H9 (cell line): ENCODE measurements around the gene CASD1. TPM values are rescaled to one million over a fixed set of nuclear protein-coding genes. Genes with fewer than 3 reads are reported as not detected.

Source experiments
- DNase-seq: peaks from one replicate; pipeline ENCODE4 v3.0.0-alpha.2; 2017
- H2AFZ ChIP-seq: one replicate; pipeline ENCODE4 v1.6.1; 2013; ENCODE audit warnings: mild to moderate bottlenecking, low read length, control low read depth, moderate library complexity
- H2AK5ac ChIP-seq: 2 replicates; pipeline ENCODE4 v1.6.1; 2013; ENCODE audit warnings: low read length, control low read depth, mixed read lengths; ENCODE audit not compliant: insufficient read length
- H2BK120ac ChIP-seq: one replicate; pipeline ENCODE4 v1.6.1; 2013; ENCODE audit warnings: low read depth, mild to moderate bottlenecking, low read length, control low read depth, inconsistent platforms; ENCODE audit not compliant: poor library complexity, severe bottlenecking
- H2BK12ac ChIP-seq: 2 replicates; pipeline ENCODE4 v1.6.1; 2013; ENCODE audit warnings: low read length, control low read depth, mixed read lengths, low read depth; ENCODE audit not compliant: insufficient read length
- H2BK15ac ChIP-seq: 2 replicates; pipeline ENCODE4 v1.6.1; 2013; ENCODE audit warnings: low read depth, low read length, control low read depth
- H2BK20ac ChIP-seq: one replicate; pipeline ENCODE4 v1.6.1; 2013; ENCODE audit warnings: low read depth, mild to moderate bottlenecking, low read length, control low read depth, inconsistent platforms; ENCODE audit not compliant: poor library complexity, severe bottlenecking
- H2BK5ac ChIP-seq: 2 replicates; pipeline ENCODE4 v1.6.1; 2013; ENCODE audit warnings: low read length, control low read depth, mixed read lengths; ENCODE audit not compliant: insufficient read length
- H3K14ac ChIP-seq: 2 replicates; pipeline ENCODE4 v1.6.1; 2013; ENCODE audit warnings: low read length, control low read depth; ENCODE audit not compliant: insufficient read depth
- H3K18ac ChIP-seq: 2 replicates; pipeline ENCODE4 v1.6.1; 2013; ENCODE audit warnings: low read depth, mild to moderate bottlenecking, mixed read lengths, low read length, control low read depth; ENCODE audit not compliant: insufficient read length
- H3K23ac ChIP-seq: 2 replicates; pipeline ENCODE4 v1.6.1; 2013; ENCODE audit warnings: low read length, control low read depth, mixed read lengths, low read depth; ENCODE audit not compliant: insufficient read length
- H3K23me2 ChIP-seq: 2 replicates; pipeline ENCODE4 v1.6.1; 2013; ENCODE audit warnings: low read depth, mild to moderate bottlenecking, mixed read lengths, low read length, control low read depth; ENCODE audit not compliant: insufficient read length, poor library complexity, severe bottlenecking
- H3K27ac ChIP-seq: 2 replicates; pipeline ENCODE4 v1.5.1; 2013; ENCODE audit warnings: low read length, control low read depth, mixed read lengths, low read depth; ENCODE audit not compliant: insufficient read length
- H3K27me3 ChIP-seq: 2 replicates; pipeline ENCODE4 v1.6.1; 2013; ENCODE audit warnings: low read length, control low read depth, inconsistent platforms; ENCODE audit not compliant: insufficient read depth
- H3K4ac ChIP-seq: 2 replicates; pipeline ENCODE4 v1.6.1; 2013; ENCODE audit warnings: low read depth, mild to moderate bottlenecking, control low read depth, inconsistent platforms, low read length, moderate library complexity
- H3K4me1 ChIP-seq: 2 replicates; pipeline ENCODE4 v1.6.1; 2013; ENCODE audit warnings: low read length, control low read depth, inconsistent platforms; ENCODE audit not compliant: insufficient read depth
- H3K4me2 ChIP-seq: 2 replicates; pipeline ENCODE4 v1.6.1; 2013; ENCODE audit warnings: low read length, control low read depth, mixed read lengths; ENCODE audit not compliant: insufficient read length, insufficient read depth
- H3K56ac ChIP-seq: 2 replicates; pipeline ENCODE4 v1.6.1; 2013; ENCODE audit warnings: low read depth, mild to moderate bottlenecking, mixed read lengths, low read length, control low read depth; ENCODE audit not compliant: insufficient read length
- H3K79me1 ChIP-seq: 2 replicates; pipeline ENCODE4 v1.6.1; 2013; ENCODE audit warnings: low read depth, mild to moderate bottlenecking, moderate library complexity, low read length, control low read depth, inconsistent platforms; ENCODE audit not compliant: insufficient read depth, poor library complexity, severe bottlenecking
- H3K79me2 ChIP-seq: 2 replicates; pipeline ENCODE4 v1.6.1; 2013; ENCODE audit warnings: low read length, control low read depth, inconsistent platforms; ENCODE audit not compliant: insufficient read depth
- H3K9ac ChIP-seq: 2 replicates; pipeline ENCODE4 v1.6.1; 2013; ENCODE audit warnings: low read length, control low read depth, mixed read lengths; ENCODE audit not compliant: insufficient read length; ENCODE audit errors: extremely low read depth
- H3K9me3 ChIP-seq: one replicate; pipeline ENCODE4 v1.6.1; 2013; ENCODE audit warnings: low read depth, low read length, inconsistent platforms; ENCODE audit not compliant: control insufficient read depth
- H3T11ph ChIP-seq: one replicate; pipeline ENCODE4 v1.6.1; 2013; ENCODE audit warnings: mild to moderate bottlenecking, low read length, control low read depth, inconsistent platforms
- H4K20me1 ChIP-seq: one replicate; pipeline ENCODE4 v1.6.1; 2013; ENCODE audit not compliant: control insufficient read depth, insufficient read length, insufficient read depth
- H4K5ac ChIP-seq: 2 replicates; pipeline ENCODE4 v1.6.1; 2013; ENCODE audit warnings: low read depth, mild to moderate bottlenecking, mixed read lengths, low read length, control low read depth; ENCODE audit not compliant: insufficient read length
- H4K8ac ChIP-seq: replicated peaks from 2 replicates; pipeline ENCODE4 v1.6.1; 2013; ENCODE audit warnings: low read length, control low read depth, mixed read lengths, low read depth; ENCODE audit not compliant: insufficient read length
- H4K91ac ChIP-seq: 2 replicates; pipeline ENCODE4 v1.6.1; 2013; ENCODE audit warnings: low read depth, mild to moderate bottlenecking, moderate library complexity, mixed read lengths, low read length, control low read depth; ENCODE audit not compliant: insufficient read length
- H3K27ac Mint-ChIP-seq, 3 experiments: 2 replicates in 2 of 3; 3 replicates in 1 of 3; pipeline ENCODE4 v1.8.0; 2020 to 2021; ENCODE audit warnings: mixed read lengths in 3 of 3, mild to moderate bottlenecking in 1 of 3, moderate library complexity in 1 of 3
- H3K27me3 Mint-ChIP-seq: 2 replicates; pipeline ENCODE4 v1.8.0; 2021; ENCODE audit warnings: low read depth, mild to moderate bottlenecking, moderate library complexity, mixed read lengths
- H3K36me3 Mint-ChIP-seq, 3 experiments: 2 replicates in 2 of 3; 3 replicates in 1 of 3; pipeline ENCODE4 v1.8.0; 2020 to 2021; ENCODE audit warnings: low read depth in 3 of 3, mixed read lengths in 3 of 3; ENCODE audit not compliant: insufficient read depth in 1 of 3
- H3K4me1 Mint-ChIP-seq, 2 experiments: 2 replicates each; pipeline ENCODE4 v1.8.0; 2020; ENCODE audit warnings: mixed read lengths in 2 of 2
- H3K4me3 Mint-ChIP-seq, 2 experiments: 2 replicates in 1 of 2; 3 replicates in 1 of 2; pipeline ENCODE4 v1.8.0; 2020 to 2021; ENCODE audit warnings: mild to moderate bottlenecking in 2 of 2, mixed read lengths in 2 of 2, moderate library complexity in 1 of 2
- H3K9me3 Mint-ChIP-seq, 2 experiments: 2 replicates in 1 of 2; 3 replicates in 1 of 2; pipeline ENCODE4 v1.8.0; 2020; ENCODE audit warnings: mild to moderate bottlenecking in 2 of 2, mixed read lengths in 2 of 2, moderate library complexity in 1 of 2
- CTCF ChIP-seq: fragments of 200-600 bp; sonication (generic); conservative IDR thresholded peaks from 3 replicates; pipeline ENCODE4 v1.8.0; 2021; ENCODE audit warnings: antibody characterized with exemption, mild to moderate bottlenecking
- WGBS: extraction: QIAGEN DNeasy Blood & Tissue Kit; methylation state at CpG from one replicate; pipeline ENCODE4 v1.1.7; 2013; ENCODE audit warnings: missing lambda C conversion rate, low lambda C conversion rate, mixed read lengths; ENCODE audit not compliant: insufficient read length; ENCODE audit errors: extremely low coverage; 5-methylcytosine and 5-hydroxymethylcytosine counted together
- total RNA-seq: library from RNA; stranded (reverse); gene quantifications from 2 replicates; pipeline ENCODE4 v1.2.1, GENCODE V29; 2021

CASD1 gene
- total RNA-seq, 1 experiment from 2014 or later, result 21.6 TPM

- H3K9me3 Mint-ChIP-seq, result peaks cover 3% of the 10 kb centered on the region in 2 experiments; a peak in 2 of 5 replicates
- Histone ChIP-seq H3K4ac (no peak overlapping the region), H3K23me2 (no peaks in the 10 kb centered on the region), H2BK120ac (no peak overlapping the region), H3K79me2 (no peaks in the 10 kb centered on the region), H3K56ac (no peak overlapping the region), H3K27ac (no peak overlapping the region), H4K8ac (no peak overlapping the region), H3K9me3 (no peaks in the 10 kb centered on the region), H3K79me1 (no peaks in the 10 kb centered on the region), H4K91ac (no peak overlapping the region), H2BK20ac (no peak overlapping the region), H3K4me1 (no peaks in the 10 kb centered on the region), H2BK5ac (no peak overlapping the region), H2BK12ac (no peak overlapping the region), H3K18ac (no peak overlapping the region), H2BK15ac (no peak overlapping the region), H2AFZ (no peak overlapping the region), H3K27me3 (no peaks in the 10 kb centered on the region), H3K4me2 (no peak overlapping the region), H4K20me1 (no peaks in the 10 kb centered on the region), H2AK5ac (no peak overlapping the region), H4K5ac (no peak overlapping the region), H3K23ac (no peak overlapping the region), H3T11ph (no peak overlapping the region), H3K9ac (no peak overlapping the region), H3K14ac (no peak overlapping the region)
- peaks cover 0 to 8% (median 0%) of the 10 kb centered on the region in 3 experiments; a peak in 5 of 7 replicates for H3K36me3 Mint-ChIP-seq
- no peak for TF ChIP-seq CTCF
- H3K27me3 Mint-ChIP-seq, result no peaks in the 10 kb centered on the region
- no peak overlapping the region for H3K4me3 Mint-ChIP-seq
- H3K27ac Mint-ChIP-seq, result no peak overlapping the region
- H3K4me1 Mint-ChIP-seq, result no peaks in the 10 kb centered on the region
- no CpG with 5 or more reads among the region's 4 CpGs for whole genome bisulfite sequencing
- DNase-seq, result no peak
Measured at GRCh38 chr7:94565247-94565894, 55.8 kb downstream of the CASD1 start.
